H9 (cell line): ENCODE measurements around the gene CCDC57. TPM values are rescaled to one million over a fixed set of nuclear protein-coding genes. Genes with fewer than 3 reads are reported as not detected.

ENCODE experiments used
- DNase-seq: peaks from one replicate; pipeline ENCODE4 v3.0.0-alpha.2; 2017
- H2AFZ ChIP-seq: one replicate; pipeline ENCODE4 v1.6.1; 2013; ENCODE audit warnings: mild to moderate bottlenecking, low read length, control low read depth, moderate library complexity
- H2AK5ac ChIP-seq: 2 replicates; pipeline ENCODE4 v1.6.1; 2013; ENCODE audit warnings: low read length, control low read depth, mixed read lengths; ENCODE audit not compliant: insufficient read length
- H2BK120ac ChIP-seq: one replicate; pipeline ENCODE4 v1.6.1; 2013; ENCODE audit warnings: low read depth, mild to moderate bottlenecking, low read length, control low read depth, inconsistent platforms; ENCODE audit not compliant: poor library complexity, severe bottlenecking
- H2BK12ac ChIP-seq: 2 replicates; pipeline ENCODE4 v1.6.1; 2013; ENCODE audit warnings: low read length, control low read depth, mixed read lengths, low read depth; ENCODE audit not compliant: insufficient read length
- H2BK15ac ChIP-seq: 2 replicates; pipeline ENCODE4 v1.6.1; 2013; ENCODE audit warnings: low read depth, low read length, control low read depth
- H2BK20ac ChIP-seq: one replicate; pipeline ENCODE4 v1.6.1; 2013; ENCODE audit warnings: low read depth, mild to moderate bottlenecking, low read length, control low read depth, inconsistent platforms; ENCODE audit not compliant: poor library complexity, severe bottlenecking
- H2BK5ac ChIP-seq: 2 replicates; pipeline ENCODE4 v1.6.1; 2013; ENCODE audit warnings: low read length, control low read depth, mixed read lengths; ENCODE audit not compliant: insufficient read length
- H3K14ac ChIP-seq: 2 replicates; pipeline ENCODE4 v1.6.1; 2013; ENCODE audit warnings: low read length, control low read depth; ENCODE audit not compliant: insufficient read depth
- H3K18ac ChIP-seq: 2 replicates; pipeline ENCODE4 v1.6.1; 2013; ENCODE audit warnings: low read depth, mild to moderate bottlenecking, mixed read lengths, low read length, control low read depth; ENCODE audit not compliant: insufficient read length
- H3K23ac ChIP-seq: 2 replicates; pipeline ENCODE4 v1.6.1; 2013; ENCODE audit warnings: low read length, control low read depth, mixed read lengths, low read depth; ENCODE audit not compliant: insufficient read length
- H3K23me2 ChIP-seq: 2 replicates; pipeline ENCODE4 v1.6.1; 2013; ENCODE audit warnings: low read depth, mild to moderate bottlenecking, mixed read lengths, low read length, control low read depth; ENCODE audit not compliant: insufficient read length, poor library complexity, severe bottlenecking
- H3K27ac ChIP-seq: 2 replicates; pipeline ENCODE4 v1.5.1; 2013; ENCODE audit warnings: low read length, control low read depth, mixed read lengths, low read depth; ENCODE audit not compliant: insufficient read length
- H3K27me3 ChIP-seq: 2 replicates; pipeline ENCODE4 v1.6.1; 2013; ENCODE audit warnings: low read length, control low read depth, inconsistent platforms; ENCODE audit not compliant: insufficient read depth
- H3K4ac ChIP-seq: 2 replicates; pipeline ENCODE4 v1.6.1; 2013; ENCODE audit warnings: low read depth, mild to moderate bottlenecking, control low read depth, inconsistent platforms, low read length, moderate library complexity
- H3K4me1 ChIP-seq: 2 replicates; pipeline ENCODE4 v1.6.1; 2013; ENCODE audit warnings: low read length, control low read depth, inconsistent platforms; ENCODE audit not compliant: insufficient read depth
- H3K4me2 ChIP-seq: 2 replicates; pipeline ENCODE4 v1.6.1; 2013; ENCODE audit warnings: low read length, control low read depth, mixed read lengths; ENCODE audit not compliant: insufficient read length, insufficient read depth
- H3K56ac ChIP-seq: 2 replicates; pipeline ENCODE4 v1.6.1; 2013; ENCODE audit warnings: low read depth, mild to moderate bottlenecking, mixed read lengths, low read length, control low read depth; ENCODE audit not compliant: insufficient read length
- H3K79me1 ChIP-seq: 2 replicates; pipeline ENCODE4 v1.6.1; 2013; ENCODE audit warnings: low read depth, mild to moderate bottlenecking, moderate library complexity, low read length, control low read depth, inconsistent platforms; ENCODE audit not compliant: insufficient read depth, poor library complexity, severe bottlenecking
- H3K79me2 ChIP-seq: 2 replicates; pipeline ENCODE4 v1.6.1; 2013; ENCODE audit warnings: low read length, control low read depth, inconsistent platforms; ENCODE audit not compliant: insufficient read depth
- H3K9ac ChIP-seq: 2 replicates; pipeline ENCODE4 v1.6.1; 2013; ENCODE audit warnings: low read length, control low read depth, mixed read lengths; ENCODE audit not compliant: insufficient read length; ENCODE audit errors: extremely low read depth
- H3K9me3 ChIP-seq: one replicate; pipeline ENCODE4 v1.6.1; 2013; ENCODE audit warnings: low read depth, low read length, inconsistent platforms; ENCODE audit not compliant: control insufficient read depth
- H3T11ph ChIP-seq: one replicate; pipeline ENCODE4 v1.6.1; 2013; ENCODE audit warnings: mild to moderate bottlenecking, low read length, control low read depth, inconsistent platforms
- H4K20me1 ChIP-seq: one replicate; pipeline ENCODE4 v1.6.1; 2013; ENCODE audit not compliant: control insufficient read depth, insufficient read length, insufficient read depth
- H4K5ac ChIP-seq: 2 replicates; pipeline ENCODE4 v1.6.1; 2013; ENCODE audit warnings: low read depth, mild to moderate bottlenecking, mixed read lengths, low read length, control low read depth; ENCODE audit not compliant: insufficient read length
- H4K8ac ChIP-seq: replicated peaks from 2 replicates; pipeline ENCODE4 v1.6.1; 2013; ENCODE audit warnings: low read length, control low read depth, mixed read lengths, low read depth; ENCODE audit not compliant: insufficient read length
- H4K91ac ChIP-seq: 2 replicates; pipeline ENCODE4 v1.6.1; 2013; ENCODE audit warnings: low read depth, mild to moderate bottlenecking, moderate library complexity, mixed read lengths, low read length, control low read depth; ENCODE audit not compliant: insufficient read length
- H3K27ac Mint-ChIP-seq, 3 experiments: 2 replicates in 2 of 3; 3 replicates in 1 of 3; pipeline ENCODE4 v1.8.0; 2020 to 2021; ENCODE audit warnings: mixed read lengths in 3 of 3, mild to moderate bottlenecking in 1 of 3, moderate library complexity in 1 of 3
- H3K27me3 Mint-ChIP-seq: 2 replicates; pipeline ENCODE4 v1.8.0; 2021; ENCODE audit warnings: low read depth, mild to moderate bottlenecking, moderate library complexity, mixed read lengths
- H3K36me3 Mint-ChIP-seq, 3 experiments: 2 replicates in 2 of 3; 3 replicates in 1 of 3; pipeline ENCODE4 v1.8.0; 2020 to 2021; ENCODE audit warnings: low read depth in 3 of 3, mixed read lengths in 3 of 3; ENCODE audit not compliant: insufficient read depth in 1 of 3
- H3K4me1 Mint-ChIP-seq, 2 experiments: 2 replicates each; pipeline ENCODE4 v1.8.0; 2020; ENCODE audit warnings: mixed read lengths in 2 of 2
- H3K4me3 Mint-ChIP-seq, 2 experiments: 2 replicates in 1 of 2; 3 replicates in 1 of 2; pipeline ENCODE4 v1.8.0; 2020 to 2021; ENCODE audit warnings: mild to moderate bottlenecking in 2 of 2, mixed read lengths in 2 of 2, moderate library complexity in 1 of 2
- H3K9me3 Mint-ChIP-seq, 2 experiments: 2 replicates in 1 of 2; 3 replicates in 1 of 2; pipeline ENCODE4 v1.8.0; 2020; ENCODE audit warnings: mild to moderate bottlenecking in 2 of 2, mixed read lengths in 2 of 2, moderate library complexity in 1 of 2
- WGBS: extraction: QIAGEN DNeasy Blood & Tissue Kit; methylation state at CpG from one replicate; pipeline ENCODE4 v1.1.7; 2013; ENCODE audit warnings: missing lambda C conversion rate, low lambda C conversion rate, mixed read lengths; ENCODE audit not compliant: insufficient read length; ENCODE audit errors: extremely low coverage; 5-methylcytosine and 5-hydroxymethylcytosine counted together
- total RNA-seq: library from RNA; stranded (reverse); gene quantifications from 2 replicates; pipeline ENCODE4 v1.2.1, GENCODE V29; 2021
- TF ChIP-seq, protein P1 (sequence below): fragments of 200-600 bp; sonication (generic); conservative IDR thresholded peaks from 3 replicates; pipeline ENCODE4 v1.8.0; 2021; ENCODE audit warnings: antibody characterized with exemption, mild to moderate bottlenecking

CCDC57 gene
- total RNA-seq, 1 experiment from 2014 or later: 11.0 TPM

GRCh38 chr17:82201498-82201910 is 11.1 kb downstream of the CCDC57 start:
- no peak for DNase-seq
- H3K79me2 ChIP-seq: no peaks in the 10 kb centered on the region
- no peaks in the 10 kb centered on the region for H3K23me2 ChIP-seq
- H4K5ac ChIP-seq: no peak overlapping the region
- Mint-ChIP-seq H3K9me3 (no peaks in the 10 kb centered on the region), H3K4me3 (no peak overlapping the region), H3K27me3 (peaks cover 22% of the 10 kb centered on the region), H3K4me1 (peaks cover 8 to 10% of the 10 kb centered on the region in 2 experiments), H3K27ac (no peak overlapping the region), H3K36me3 (peaks cover 2 to 15% (median 6%) of the 10 kb centered on the region in 3 experiments; a peak in 4 of 7 replicates)
- H2BK5ac ChIP-seq: no peak overlapping the region
- H3K14ac ChIP-seq: no peak overlapping the region
- H3K4me2 ChIP-seq: no peak overlapping the region
- H3T11ph ChIP-seq: no peak overlapping the region
- H2BK15ac ChIP-seq: no peak overlapping the region
- TF ChIP-seq, protein P1, sequence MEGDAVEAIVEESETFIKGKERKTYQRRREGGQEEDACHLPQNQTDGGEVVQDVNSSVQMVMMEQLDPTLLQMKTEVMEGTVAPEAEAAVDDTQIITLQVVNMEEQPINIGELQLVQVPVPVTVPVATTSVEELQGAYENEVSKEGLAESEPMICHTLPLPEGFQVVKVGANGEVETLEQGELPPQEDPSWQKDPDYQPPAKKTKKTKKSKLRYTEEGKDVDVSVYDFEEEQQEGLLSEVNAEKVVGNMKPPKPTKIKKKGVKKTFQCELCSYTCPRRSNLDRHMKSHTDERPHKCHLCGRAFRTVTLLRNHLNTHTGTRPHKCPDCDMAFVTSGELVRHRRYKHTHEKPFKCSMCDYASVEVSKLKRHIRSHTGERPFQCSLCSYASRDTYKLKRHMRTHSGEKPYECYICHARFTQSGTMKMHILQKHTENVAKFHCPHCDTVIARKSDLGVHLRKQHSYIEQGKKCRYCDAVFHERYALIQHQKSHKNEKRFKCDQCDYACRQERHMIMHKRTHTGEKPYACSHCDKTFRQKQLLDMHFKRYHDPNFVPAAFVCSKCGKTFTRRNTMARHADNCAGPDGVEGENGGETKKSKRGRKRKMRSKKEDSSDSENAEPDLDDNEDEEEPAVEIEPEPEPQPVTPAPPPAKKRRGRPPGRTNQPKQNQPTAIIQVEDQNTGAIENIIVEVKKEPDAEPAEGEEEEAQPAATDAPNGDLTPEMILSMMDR: no peak
- no peak overlapping the region for H3K56ac ChIP-seq
- H3K27ac ChIP-seq: no peak overlapping the region
- H3K79me1 ChIP-seq: no peaks in the 10 kb centered on the region
- no CpG with 5 or more reads among the region's 23 CpGs for WGBS
- H2BK120ac ChIP-seq: no peak overlapping the region
- H3K27me3 ChIP-seq: no peaks in the 10 kb centered on the region
- no peak overlapping the region for H3K23ac ChIP-seq
- H3K4me1 ChIP-seq: no peaks in the 10 kb centered on the region
- H4K20me1 ChIP-seq: no peaks in the 10 kb centered on the region
- H3K9ac ChIP-seq: no peak overlapping the region
- no peaks in the 10 kb centered on the region for H3K9me3 ChIP-seq
- H4K8ac ChIP-seq: no peak overlapping the region
- no peak overlapping the region for H2AK5ac ChIP-seq
- no peak overlapping the region for H3K4ac ChIP-seq
- no peak overlapping the region for H2AFZ ChIP-seq
- H4K91ac ChIP-seq: no peak overlapping the region
- H2BK20ac ChIP-seq: no peak overlapping the region
- no peak overlapping the region for H3K18ac ChIP-seq
- H2BK12ac ChIP-seq: no peak overlapping the region
